Measurements from ENCODE around the gene BRD9.

GRCh38 chr5:872301-872700 lies 20.3 kb downstream of the BRD9 start:
- TF ChIP-seq CTCF (IDR thresholded peaks at IDR 0.05) (no peak), POLR2A (IDR thresholded peaks at IDR 0.05; ENCODE audit: low read length) (no peak), CHD2 (IDR thresholded peaks at IDR 0.05; ENCODE audit: low read length, partially characterized antibody) (no peak), MAZ (IDR thresholded peaks at IDR 0.05; ENCODE audit: borderline replicate concordance, low read depth, low read length) (no peak), FOXS1 (CRISPR knock-in tag; IDR thresholded peaks at IDR 0.05) (no peak), MAFK (IDR thresholded peaks at IDR 0.05; ENCODE audit: partially characterized antibody) (no peak), PBX3 (IDR thresholded peaks at IDR 0.05) (no peak), NR3C1 (IDR thresholded peaks at IDR 0.05) (no peak), CHD4 (IDR thresholded peaks at IDR 0.05; ENCODE audit: borderline replicate concordance) (no peak), CBX8 (IDR thresholded peaks at IDR 0.05) (no peak), POLR2AphosphoS2 (conservative IDR thresholded peaks at IDR 0.05; ENCODE audit: low read length) (no peak), NPAS2 (CRISPR knock-in tag; IDR thresholded peaks at IDR 0.05; ENCODE audit: borderline replicate concordance) (no peak), KDM5A (IDR thresholded peaks at IDR 0.05) (no peak), CEBPB (IDR thresholded peaks at IDR 0.05) (no peak)
